HepG2 (cell line): Measurements from ENCODE around the gene DYNLT5.

Source experiments
- ATRX ChIP-seq: sonication (generic); formaldehyde crosslinking; IDR thresholded peaks from 2 replicates; pipeline ENCODE4 v1.4.0; 2020; ENCODE audit warnings: missing genetic modification reagents, borderline replicate concordance
- CBX2 ChIP-seq, 2 experiments: fragments of 200-600 bp in 1 of 2; sonication (generic); formaldehyde crosslinking in 1 of 2; IDR thresholded peaks; 2 replicates each; pipeline versions ENCODE4 v1.7.0 to v1.8.1; 2018 to 2022; ENCODE audit warnings: low read depth in 2 of 2, low read length in 1 of 2, mild to moderate bottlenecking in 1 of 2, missing genetic modification reagents in 1 of 2
- GABPA ChIP-seq, 2 experiments: IDR thresholded peaks; 2 replicates each; pipeline ENCODE4 v1.6.1; 2011 to 2016; ENCODE audit warnings: low read depth in 2 of 2, low read length in 1 of 2, missing biosample characterization in 1 of 2, missing genetic modification characterization in 1 of 2
- HINFP ChIP-seq: sonication (generic); formaldehyde crosslinking; IDR thresholded peaks from 2 replicates; pipeline ENCODE4 v1.4.0; 2020; ENCODE audit warnings: low read depth, mild to moderate bottlenecking, missing genetic modification reagents
- HOXA7 ChIP-seq: sonication (generic); formaldehyde crosslinking; IDR thresholded peaks from 2 replicates; pipeline ENCODE4 v1.8.1; 2022; ENCODE audit warnings: mild to moderate bottlenecking, missing genetic modification reagents, moderate library complexity
- MAFK ChIP-seq, 2 experiments: IDR thresholded peaks in 1 of 2; conservative IDR thresholded peaks in 1 of 2; 2 replicates each; pipeline ENCODE4 v1.6.1; 2011; ENCODE audit warnings: improper control_type of control experiment in 2 of 2, low read length in 2 of 2
- MEIS2 ChIP-seq: sonication (generic); formaldehyde crosslinking; IDR thresholded peaks from 2 replicates; pipeline ENCODE4 v1.9.0; 2021; ENCODE audit warnings: mild to moderate bottlenecking, missing genetic modification reagents
- MYNN ChIP-seq: sonication (generic); formaldehyde crosslinking; IDR thresholded peaks from 2 replicates; pipeline ENCODE4 v1.4.0; 2020; ENCODE audit warnings: mild to moderate bottlenecking, low read depth, missing genetic modification reagents
- NFIB ChIP-seq: sonication (generic); formaldehyde crosslinking; IDR thresholded peaks from 2 replicates; pipeline ENCODE4 v1.9.0; 2021; ENCODE audit warnings: missing genetic modification reagents, mild to moderate bottlenecking, borderline replicate concordance
- POLR2A ChIP-seq, 2 experiments: IDR thresholded peaks; 2 replicates each; pipeline ENCODE4 v1.6.1; 2011; ENCODE audit warnings: low read depth in 2 of 2, low read length in 2 of 2, mild to moderate bottlenecking in 1 of 2, moderate library complexity in 1 of 2; ENCODE audit not compliant: insufficient read depth in 1 of 2
- ZBTB33 ChIP-seq: sonication (generic); formaldehyde crosslinking; IDR thresholded peaks from 2 replicates; pipeline ENCODE4 v1.4.0; 2020; ENCODE audit warnings: missing genetic modification reagents
- ZSCAN29 ChIP-seq: sonication (generic); formaldehyde crosslinking; conservative IDR thresholded peaks from 2 replicates; pipeline ENCODE4 v1.4.0; 2020; ENCODE audit warnings: mild to moderate bottlenecking, missing genetic modification reagents
- TF ChIP-seq, protein P1 (sequence below): sonication (generic); formaldehyde crosslinking; conservative IDR thresholded peaks from 2 replicates; pipeline ENCODE4 v1.4.0; 2020; ENCODE audit warnings: missing genetic modification reagents
- TF ChIP-seq, protein P2 (sequence below): IDR thresholded peaks from 2 replicates; pipeline ENCODE4 v1.6.1; 2016

- TF ChIP-seq HOXA7 (no peak), ZSCAN29 (CRISPR knock-in tag) (no peak), MYNN (CRISPR knock-in tag) (no peak), GABPA (IDR thresholded peaks at IDR 0.05; ENCODE audit: low read depth, low read length) (no peak), GABPA (CRISPR knock-in tag; IDR thresholded peaks at IDR 0.05; ENCODE audit: low read depth) (no peak), NFIB (no peak), HINFP (CRISPR knock-in tag) (no peak), POLR2A (IDR thresholded peaks at IDR 0.05; ENCODE audit: insufficient read depth in 1 of 2, low read depth in 2 of 2, low read length in 2 of 2) (no peak), CBX2 (IDR thresholded peaks at IDR 0.05; ENCODE audit: low read depth, low read length) (no peak), CBX2 (CRISPR knock-in tag; IDR thresholded peaks at IDR 0.05; ENCODE audit: low read depth) (no peak), MAFK (conservative IDR thresholded peaks at IDR 0.05 in 1 of 2, IDR thresholded peaks at IDR 0.05 in 1 of 2; ENCODE audit: low read length in 2 of 2) (peak; percentile 75 to 79), MEIS2 (CRISPR knock-in tag) (no peak; the same call in 1 of the 2 replicates), ZBTB33 (CRISPR knock-in tag) (no peak), ATRX (CRISPR knock-in tag) (no peak)
- TF ChIP-seq, protein P1, sequence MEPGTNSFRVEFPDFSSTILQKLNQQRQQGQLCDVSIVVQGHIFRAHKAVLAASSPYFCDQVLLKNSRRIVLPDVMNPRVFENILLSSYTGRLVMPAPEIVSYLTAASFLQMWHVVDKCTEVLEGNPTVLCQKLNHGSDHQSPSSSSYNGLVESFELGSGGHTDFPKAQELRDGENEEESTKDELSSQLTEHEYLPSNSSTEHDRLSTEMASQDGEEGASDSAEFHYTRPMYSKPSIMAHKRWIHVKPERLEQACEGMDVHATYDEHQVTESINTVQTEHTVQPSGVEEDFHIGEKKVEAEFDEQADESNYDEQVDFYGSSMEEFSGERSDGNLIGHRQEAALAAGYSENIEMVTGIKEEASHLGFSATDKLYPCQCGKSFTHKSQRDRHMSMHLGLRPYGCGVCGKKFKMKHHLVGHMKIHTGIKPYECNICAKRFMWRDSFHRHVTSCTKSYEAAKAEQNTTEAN (CRISPR knock-in tag): no peak
- TF ChIP-seq, protein P2, sequence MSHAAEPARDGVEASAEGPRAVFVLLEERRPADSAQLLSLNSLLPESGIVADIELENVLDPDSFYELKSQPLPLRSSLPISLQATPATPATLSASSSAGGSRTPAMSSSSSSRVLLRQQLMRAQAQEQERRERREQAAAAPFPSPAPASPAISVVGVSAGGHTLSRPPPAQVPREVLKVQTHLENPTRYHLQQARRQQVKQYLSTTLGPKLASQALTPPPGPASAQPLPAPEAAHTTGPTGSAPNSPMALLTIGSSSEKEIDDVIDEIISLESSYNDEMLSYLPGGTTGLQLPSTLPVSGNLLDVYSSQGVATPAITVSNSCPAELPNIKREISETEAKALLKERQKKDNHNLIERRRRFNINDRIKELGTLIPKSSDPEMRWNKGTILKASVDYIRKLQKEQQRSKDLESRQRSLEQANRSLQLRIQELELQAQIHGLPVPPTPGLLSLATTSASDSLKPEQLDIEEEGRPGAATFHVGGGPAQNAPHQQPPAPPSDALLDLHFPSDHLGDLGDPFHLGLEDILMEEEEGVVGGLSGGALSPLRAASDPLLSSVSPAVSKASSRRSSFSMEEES (CRISPR knock-in tag): no peak
These were observed 47.1 kb upstream of the DYNLT5 start for GRCh38 chr1:66705110-66705509.
